Hematopoietic multipotent progenitor cell treated with erythropoietin and hydrocortisone succinate and interleukin-3 and kit ligand, for 6 days (in vitro differentiated cells): ENCODE results near the gene ANKS1A.
A peak's percentile ranks its signal among the peaks of the same experiment; 100 is the strongest.
"Not testable (repeated sequence)": the region's sequence is repeated elsewhere in the genome, so short reads cannot be mapped to it uniquely, and the experiment has no call there.

Source experiments
- DNase-seq: peaks from one replicate; pipeline ENCODE4 v3.0.0-alpha.2; 2015

The ANKS1A gene

GRCh38 chr6:34924831-34925625 is 36.0 kb downstream of the ANKS1A start:
- no peak for DNase-seq

GRCh38 chr6:34926655-34927054 is 37.6 kb downstream of the ANKS1A start:
- no peak for DNase-seq

GRCh38 chr6:34928220-34928619 is 39.2 kb downstream of the ANKS1A start:
- no peak for DNase-seq

- DNase-seq = no peak
Measured at GRCh38 chr6:34928695-34929094, 39.6 kb downstream of the ANKS1A start.

- DNase-seq = no peak
Measured at GRCh38 chr6:34929241-34929978, 40.4 kb downstream of the ANKS1A start.

- DNase-seq = no peak
Measured at GRCh38 chr6:34930221-34930620, 41.2 kb downstream of the ANKS1A start.

- DNase-seq = not testable (repeated sequence)
Measured at GRCh38 chr6:34932202-34932601, 43.1 kb downstream of the ANKS1A start.

GRCh38 chr6:34934516-34934915 is 45.5 kb downstream of the ANKS1A start:
- DNase-seq = no peak

GRCh38 chr6:34938268-34938667 is 49.2 kb downstream of the ANKS1A start:
- peak; percentile 87 for DNase-seq

GRCh38 chr6:34940030-34940434 is 51.0 kb downstream of the ANKS1A start:
- no peak for DNase-seq

- DNase-seq = no peak
Measured at GRCh38 chr6:34941421-34941820, 52.4 kb downstream of the ANKS1A start.

GRCh38 chr6:34945317-34945716 is 56.3 kb downstream of the ANKS1A start:
- no peak for DNase-seq

- DNase-seq = no peak
Measured at GRCh38 chr6:34947561-34947960, 58.5 kb downstream of the ANKS1A start.

GRCh38 chr6:34949636-34950035 is 60.6 kb downstream of the ANKS1A start:
- DNase-seq = no peak

- DNase-seq = no peak
Measured at GRCh38 chr6:34950849-34951248, 61.8 kb downstream of the ANKS1A start.

GRCh38 chr6:34951731-34952130 is 62.7 kb downstream of the ANKS1A start:
- no peak for DNase-seq

- no peak for DNase-seq
Measured at GRCh38 chr6:34953061-34954025, 64.3 kb downstream of the ANKS1A start.

GRCh38 chr6:34955442-34955841 is 66.4 kb downstream of the ANKS1A start:
- no peak for DNase-seq

GRCh38 chr6:34957231-34957783 is 68.3 kb downstream of the ANKS1A start:
- DNase-seq = no peak

- DNase-seq = no peak
Measured at GRCh38 chr6:34958734-34959133, 69.7 kb downstream of the ANKS1A start.

- no peak for DNase-seq
Measured at GRCh38 chr6:34959224-34959623, 70.2 kb downstream of the ANKS1A start.

GRCh38 chr6:34961082-34961481 is 72.0 kb downstream of the ANKS1A start:
- DNase-seq = no peak

- no peak for DNase-seq
Measured at GRCh38 chr6:34961574-34961973, 72.5 kb downstream of the ANKS1A start.
